GM19193 (cell line): Measurements from ENCODE around the gene KCNA1.

Experiments
- POLR2A ChIP-seq: IDR thresholded peaks from 4 replicates; pipeline ENCODE4 v1.6.1; 2011; ENCODE audit not compliant: insufficient read depth, insufficient read length; ENCODE audit errors: extremely low read depth

Gene KCNA1

GRCh38 chr12:4909734-4910501 is at the start of gene KCNA1:
TSS of gene KCNA1 (plus strand) at chr12:4909905. CDS start at chr12:4911379, 1,474 bp downstream.
- TF ChIP-seq POLR2A: no peak

- no peak for TF ChIP-seq POLR2A
Measured at GRCh38 chr12:4860741-4861140, 49.0 kb upstream of the KCNA1 start.

- no peak for TF ChIP-seq POLR2A
Measured at GRCh38 chr12:4862809-4863208, 46.9 kb upstream of the KCNA1 start.

GRCh38 chr12:4864575-4864974 is 45.1 kb upstream of the KCNA1 start:
- TF ChIP-seq POLR2A: no peak

GRCh38 chr12:4865246-4865645 is 44.5 kb upstream of the KCNA1 start:
- no peak for TF ChIP-seq POLR2A

GRCh38 chr12:4866299-4866698 is 43.4 kb upstream of the KCNA1 start:
- TF ChIP-seq POLR2A: no peak

GRCh38 chr12:4867384-4867783 is 42.3 kb upstream of the KCNA1 start:
- no peak for TF ChIP-seq POLR2A

GRCh38 chr12:4870423-4870822 is 39.3 kb upstream of the KCNA1 start:
- TF ChIP-seq POLR2A: no peak

- TF ChIP-seq POLR2A: no peak
Measured at GRCh38 chr12:4871514-4871913, 38.2 kb upstream of the KCNA1 start.

- TF ChIP-seq POLR2A: no peak
Measured at GRCh38 chr12:4873947-4874346, 35.8 kb upstream of the KCNA1 start.

- TF ChIP-seq POLR2A: no peak
Measured at GRCh38 chr12:4874671-4875070, 35.0 kb upstream of the KCNA1 start.

- TF ChIP-seq POLR2A: no peak
Measured at GRCh38 chr12:4881266-4882064, 28.2 kb upstream of the KCNA1 start.

GRCh38 chr12:4891866-4892265 is 17.8 kb upstream of the KCNA1 start:
- TF ChIP-seq POLR2A: no peak

GRCh38 chr12:4892418-4892817 is 17.3 kb upstream of the KCNA1 start:
- no peak for TF ChIP-seq POLR2A

- TF ChIP-seq POLR2A: no peak
Measured at GRCh38 chr12:4894019-4894418, 15.7 kb upstream of the KCNA1 start.

- TF ChIP-seq POLR2A: no peak
Measured at GRCh38 chr12:4899364-4899763, 10.3 kb upstream of the KCNA1 start.
